GM19023 (cell line): ENCODE results near the gene PCBP3.
"Not testable (repeated sequence)": the region's sequence is repeated elsewhere in the genome, so short reads cannot be mapped to it uniquely, and the experiment has no call there.

ENCODE experiments used
- ATAC-seq: cut with Tn5 transposase; IDR thresholded peaks from one replicate; pipeline ENCODE4 v1.9.1; 2021; ENCODE audit warnings: mild to moderate bottlenecking, moderate library complexity; ENCODE audit not compliant: unreplicated experiment

The PCBP3 gene

DNA sequence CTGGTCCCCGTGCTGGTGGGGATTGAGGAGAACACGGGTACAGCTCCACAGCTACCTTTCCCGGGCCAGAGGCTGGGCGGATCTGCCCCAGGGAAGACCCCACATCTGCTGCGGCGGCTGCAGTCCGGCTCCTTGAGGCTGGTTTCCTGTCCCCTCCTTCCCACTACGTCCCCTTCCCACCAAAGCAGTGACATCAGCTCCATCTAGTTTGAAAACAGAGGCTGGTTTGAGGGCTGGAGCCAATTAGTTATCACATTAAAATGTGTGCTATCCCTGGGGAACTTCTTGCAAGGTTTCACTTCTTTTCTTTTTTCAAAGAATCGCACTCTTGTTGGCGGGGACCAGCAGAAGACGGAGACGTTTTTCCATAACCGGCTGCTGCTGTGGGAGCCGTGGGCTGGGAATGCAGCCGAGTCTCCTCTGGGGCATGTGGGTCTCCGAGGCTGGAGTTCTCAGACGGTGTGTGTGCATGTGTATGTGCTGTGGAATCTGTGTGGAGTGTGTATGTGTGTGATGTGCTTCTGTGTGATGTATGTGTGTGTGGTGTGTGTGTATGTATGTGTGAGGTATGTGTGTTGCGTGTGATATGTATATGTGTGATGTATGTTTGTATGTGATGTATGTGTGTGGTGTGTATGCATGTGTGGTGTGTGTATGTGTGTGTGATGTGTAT lies 8.9 kb upstream of the PCBP3 start:
- no peak for ATAC-seq

DNA sequence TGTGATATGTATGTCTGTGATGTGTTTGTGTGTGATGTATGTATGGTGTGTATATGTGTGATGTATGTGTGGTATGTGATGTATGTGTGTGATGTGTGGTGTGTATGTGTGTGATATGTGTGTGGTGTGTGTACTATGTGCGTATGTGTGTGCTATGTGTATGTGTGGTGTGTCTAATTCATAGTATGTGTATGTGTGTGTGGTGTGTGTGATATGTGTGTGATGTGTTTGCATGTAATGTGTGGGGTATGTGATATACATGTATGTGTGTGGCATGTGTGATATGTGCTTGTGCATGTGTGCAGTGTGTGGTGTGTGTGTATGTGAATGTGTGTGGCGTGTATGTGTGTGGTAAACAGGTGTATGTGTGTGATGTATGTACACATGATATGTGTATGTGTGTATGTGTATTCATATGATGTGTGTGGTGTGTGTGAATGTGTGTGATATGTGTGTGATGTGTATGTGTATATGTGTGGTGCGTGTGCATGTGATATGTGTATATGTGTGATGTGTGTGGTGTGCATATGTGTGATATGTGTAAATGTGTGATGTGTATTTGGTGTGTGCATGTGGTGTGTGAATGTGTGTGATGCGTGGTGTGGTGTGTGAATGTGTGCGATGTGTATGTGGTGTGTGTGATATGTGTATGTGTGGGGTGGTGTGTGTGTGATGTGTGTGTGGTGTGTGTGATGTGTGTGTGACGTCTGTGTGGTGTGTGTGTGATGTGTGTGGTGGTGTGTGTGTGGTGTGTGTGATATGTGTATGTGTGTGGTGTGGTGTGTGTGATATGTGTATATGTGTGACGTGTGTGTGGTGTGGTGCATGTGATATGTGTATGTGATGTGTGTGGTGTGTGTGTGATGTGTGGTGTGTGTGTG lies 8.0 kb upstream of the PCBP3 start:
- ATAC-seq: no peak

DNA sequence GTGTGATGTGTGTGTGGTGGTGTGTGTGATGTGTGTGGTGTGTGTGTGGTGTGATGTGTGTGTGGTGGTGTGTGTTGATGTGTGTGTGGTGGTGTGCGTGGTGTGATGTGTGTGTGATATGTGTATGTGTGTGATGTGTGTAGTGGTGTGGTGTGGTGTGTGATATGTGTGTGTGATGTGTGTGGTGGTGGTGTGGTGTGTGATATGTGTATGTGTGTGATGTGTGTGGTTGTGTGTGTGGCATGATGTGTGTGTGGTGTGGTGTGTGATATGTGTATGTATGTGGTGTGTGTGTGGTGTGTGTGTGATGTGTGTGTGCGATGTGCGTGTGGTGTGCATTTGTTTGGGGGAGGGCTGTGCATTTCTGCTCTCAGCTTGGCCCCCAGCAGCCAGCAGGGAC lies 7.1 kb upstream of the PCBP3 start:
- no peak for ATAC-seq

DNA sequence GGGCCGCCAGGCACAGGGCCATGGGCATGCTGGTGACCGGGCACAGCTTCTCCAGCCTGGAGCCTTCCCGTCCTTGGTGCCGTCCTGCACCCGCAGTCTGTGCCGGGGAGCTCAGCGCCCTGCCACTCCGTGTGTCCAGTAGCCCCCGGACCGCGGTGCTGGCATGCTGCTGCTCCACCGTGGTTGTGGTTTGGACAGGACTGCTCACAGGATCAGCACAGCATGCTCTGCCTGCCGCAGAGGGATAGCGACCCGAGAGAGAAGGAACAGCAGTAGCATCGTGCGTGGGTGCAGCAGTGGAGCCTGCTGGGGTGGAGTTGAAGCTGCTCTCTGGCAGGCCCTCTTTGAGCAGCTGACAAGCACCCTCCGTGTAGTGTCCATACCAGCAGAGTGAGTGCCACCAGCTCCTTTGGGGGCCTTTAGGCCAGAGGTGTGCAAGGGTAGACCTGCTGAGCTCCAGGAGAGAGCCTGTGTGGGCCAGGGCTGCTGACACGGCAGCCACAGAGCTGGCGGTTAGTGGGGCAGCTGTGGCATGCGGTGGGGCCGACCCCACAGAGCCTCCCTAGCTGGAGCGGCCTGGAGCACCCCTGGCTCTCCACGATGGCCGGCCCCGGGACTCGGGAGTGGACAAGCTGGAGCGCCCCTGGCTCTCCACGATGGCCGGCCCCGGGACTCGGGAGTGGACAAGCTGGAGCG lies 6.4 kb upstream of the PCBP3 start:
- ATAC-seq: no peak

DNA sequence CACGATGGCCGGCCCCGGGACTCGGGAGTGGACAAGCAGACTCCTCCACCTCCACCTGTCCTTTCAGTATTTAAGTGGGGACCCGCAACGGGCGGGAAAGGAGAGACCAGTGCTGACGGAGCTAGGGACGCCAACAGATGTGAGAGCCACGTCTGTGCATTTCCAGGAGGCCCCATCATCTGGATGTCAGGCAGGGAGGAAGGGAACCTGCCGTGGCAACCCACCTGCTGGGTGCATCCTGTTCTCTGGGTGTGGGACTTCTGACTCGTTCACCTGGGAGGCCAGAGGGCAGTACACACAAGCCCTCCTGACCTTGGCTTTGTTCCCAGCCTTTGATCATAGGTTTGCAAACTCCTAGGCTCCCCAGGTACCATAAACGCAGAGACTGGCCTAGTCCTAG lies 5.6 kb upstream of the PCBP3 start:
- no peak for ATAC-seq

DNA sequence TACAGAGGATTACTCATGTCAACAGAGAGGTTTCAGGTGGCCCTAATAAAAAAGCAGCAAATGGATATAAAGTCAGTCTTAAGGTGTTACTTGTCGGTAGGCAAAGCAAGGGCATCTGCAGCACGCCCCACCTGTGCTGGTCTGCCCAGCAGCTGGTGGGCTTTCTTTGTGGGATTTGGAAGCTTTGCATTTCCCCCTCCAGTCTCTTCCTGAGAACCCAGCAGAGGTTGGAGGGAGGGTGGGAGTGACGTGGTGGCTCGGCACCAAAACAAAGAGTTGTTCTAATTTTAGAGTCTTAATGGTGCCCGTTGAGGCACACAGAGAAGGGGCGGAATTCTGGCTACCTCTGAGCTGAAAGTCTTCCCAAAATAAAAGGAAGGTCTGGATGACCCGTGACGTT lies 4.8 kb upstream of the PCBP3 start:
- ATAC-seq: no peak

DNA sequence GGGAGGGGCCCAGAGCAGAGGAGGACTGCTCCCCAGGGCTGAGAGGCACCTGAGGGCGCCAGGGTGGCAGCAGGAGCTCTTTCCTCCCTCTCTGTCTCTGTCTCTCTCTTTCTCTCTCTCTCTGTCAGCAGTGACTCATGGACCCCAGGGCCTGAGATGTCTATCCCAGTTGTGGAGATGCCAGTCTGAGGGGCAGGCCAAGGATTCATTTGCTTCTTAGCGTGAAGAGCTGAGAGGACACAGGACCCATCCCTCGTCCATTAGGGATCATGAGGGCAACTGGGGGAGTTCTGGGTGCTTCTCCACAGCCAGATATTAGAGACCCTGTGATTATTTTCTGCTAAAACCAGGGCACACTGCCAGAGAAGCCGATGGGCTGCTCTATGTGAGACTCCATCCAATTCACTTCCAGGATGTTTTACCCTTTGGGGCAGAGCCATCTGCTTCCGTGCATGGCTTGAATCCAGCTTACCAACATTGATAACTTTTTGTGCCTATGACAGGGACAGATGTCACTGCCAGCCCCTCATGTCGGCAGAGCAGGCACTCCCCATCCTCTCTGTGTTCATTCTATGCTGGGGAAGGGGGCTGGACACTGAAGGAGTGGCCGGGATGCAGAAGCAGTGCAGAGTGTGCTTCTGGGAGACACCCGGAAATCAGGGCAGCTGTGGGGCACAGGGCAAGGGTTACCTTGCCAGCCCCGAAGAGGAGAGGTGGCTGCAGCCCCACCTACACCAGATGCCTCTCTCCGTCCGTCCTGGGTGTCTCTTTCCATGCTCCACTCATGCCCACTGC lies 4.1 kb upstream of the PCBP3 start:
- no peak for ATAC-seq

DNA sequence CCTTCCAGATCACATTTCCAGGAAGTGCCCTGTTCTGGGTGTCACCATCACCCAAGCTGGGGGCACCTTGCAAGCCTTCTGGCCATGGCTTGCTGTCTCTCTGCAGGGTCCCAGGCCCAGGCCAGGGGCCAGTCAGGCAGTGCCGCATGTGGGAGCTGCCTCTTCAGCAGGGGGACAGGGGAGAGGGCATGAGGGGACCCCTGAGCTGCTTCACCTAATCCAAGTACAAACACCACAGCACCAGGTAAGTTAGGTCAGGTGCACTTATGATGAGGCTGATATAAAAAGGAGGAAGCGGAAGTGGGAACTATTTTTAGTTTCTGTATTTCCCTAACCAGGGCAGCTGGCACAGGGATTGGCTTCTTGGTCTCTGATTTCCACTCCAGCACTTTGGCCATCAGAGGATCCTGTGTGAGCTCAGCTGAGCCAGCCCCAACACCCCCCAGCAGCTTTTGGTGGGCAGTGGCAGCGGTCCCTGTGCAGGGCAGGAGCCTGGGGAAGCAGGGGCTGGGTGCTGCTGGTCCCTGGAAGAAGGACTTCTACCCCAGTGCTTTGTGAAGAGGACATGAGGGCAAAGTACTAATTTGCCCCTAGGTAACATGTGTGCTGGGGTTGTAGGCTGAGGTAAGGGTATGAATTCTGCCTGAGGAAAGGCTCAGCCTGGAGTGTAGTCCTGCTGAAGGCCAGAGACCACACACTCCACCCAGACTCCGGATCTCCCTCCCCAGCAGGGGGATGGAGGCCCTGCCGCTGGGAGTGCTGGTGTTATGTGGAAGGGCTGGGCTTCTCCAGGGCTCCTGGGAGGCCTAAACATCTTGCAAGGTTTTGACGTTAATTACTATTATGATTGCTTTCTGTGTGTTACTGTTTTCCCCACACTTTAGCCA lies 3.3 kb upstream of the PCBP3 start:
- ATAC-seq: no peak

DNA sequence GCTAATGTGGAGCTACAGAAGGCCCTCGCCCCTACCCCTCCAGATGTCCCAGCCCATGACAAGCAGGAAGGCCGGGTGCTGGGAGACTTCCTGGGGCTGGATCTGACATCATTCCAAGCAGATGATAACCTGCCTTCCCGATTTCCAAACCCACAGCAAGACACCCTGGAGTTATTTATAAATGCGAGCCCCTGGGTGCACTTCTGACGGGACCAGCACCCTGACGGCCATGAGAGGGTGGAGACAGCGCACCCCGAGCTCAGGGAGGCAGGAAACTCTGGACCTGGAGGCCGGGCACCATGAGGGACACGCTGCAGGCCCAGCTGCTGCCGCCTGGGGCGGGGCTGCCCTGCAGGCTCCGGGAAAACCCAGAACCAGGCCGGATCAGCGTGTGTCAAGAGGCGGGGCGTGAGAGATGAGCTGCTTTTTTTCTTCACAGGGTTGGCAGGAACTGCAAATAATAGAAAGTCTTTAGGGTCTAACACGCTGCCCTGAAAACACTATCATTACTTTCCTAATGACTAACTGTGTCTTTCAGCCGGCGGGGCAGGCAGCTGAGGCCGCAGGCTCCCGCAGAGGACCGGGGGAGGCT lies 2.5 kb upstream of the PCBP3 start:
- no peak for ATAC-seq

DNA sequence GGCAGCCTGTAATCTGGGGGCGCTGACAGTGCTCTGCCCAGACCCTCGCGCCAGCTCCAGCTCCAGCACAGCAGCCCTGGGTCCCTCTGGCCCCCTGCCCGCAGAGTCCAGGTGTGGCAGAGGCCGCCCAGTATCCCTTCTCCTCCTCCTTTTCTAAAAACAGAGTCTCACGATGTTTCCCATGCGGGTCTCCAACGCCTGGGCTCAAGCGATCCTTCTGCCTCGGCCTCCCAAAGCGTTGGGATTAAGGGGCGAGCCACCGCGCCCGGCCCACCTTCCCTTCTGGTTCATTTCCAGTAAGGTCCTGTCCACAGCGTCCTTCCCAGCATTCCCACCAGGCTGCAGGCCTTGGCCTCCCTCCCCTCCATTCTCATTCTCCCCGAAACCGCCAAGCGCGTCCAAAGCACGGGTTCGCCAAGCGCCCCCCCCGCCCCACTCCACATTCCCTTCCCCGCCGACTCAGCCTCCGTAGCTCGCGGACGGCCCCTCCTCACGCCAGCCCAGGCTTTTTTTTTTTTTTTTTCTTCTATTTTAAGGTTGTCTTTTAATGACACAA lies 2.0 kb upstream of the PCBP3 start:
- no peak for ATAC-seq

DNA sequence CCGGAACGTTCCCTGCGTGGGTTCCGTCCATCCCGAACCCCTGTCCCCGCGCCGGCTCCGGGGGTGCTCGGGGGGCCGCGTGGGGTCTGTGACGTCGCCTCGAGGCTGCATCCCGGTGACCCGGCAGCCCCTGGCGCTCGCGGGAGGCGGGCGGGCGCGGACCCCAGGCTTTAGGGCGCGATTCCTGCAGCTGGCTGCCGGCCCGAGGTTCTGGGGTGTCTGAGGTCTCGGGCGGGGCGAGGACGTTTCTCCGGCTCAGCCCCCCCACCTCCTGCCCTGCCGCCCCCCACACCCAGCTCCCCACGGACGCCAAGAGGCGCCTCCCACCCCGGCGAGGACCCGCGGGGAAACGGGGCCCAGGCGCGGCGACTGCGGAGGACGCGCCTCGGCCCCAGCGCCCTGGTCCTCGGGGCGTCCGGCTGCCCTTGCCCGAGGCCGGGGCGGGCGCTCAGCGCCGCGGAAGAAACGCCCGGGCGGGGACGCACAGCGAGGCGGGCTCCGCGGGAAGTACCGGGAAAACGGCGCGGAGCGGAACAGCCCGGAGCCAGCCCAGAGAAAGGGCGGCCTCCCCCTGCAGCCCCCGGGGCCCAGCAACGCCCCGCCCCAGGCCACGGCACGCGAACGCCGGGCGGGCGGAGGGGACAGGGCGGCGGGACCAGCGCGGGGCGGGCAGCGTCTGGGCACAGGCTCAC lies 1.3 kb upstream of the PCBP3 start:
- peak; percentile 5 for ATAC-seq

DNA sequence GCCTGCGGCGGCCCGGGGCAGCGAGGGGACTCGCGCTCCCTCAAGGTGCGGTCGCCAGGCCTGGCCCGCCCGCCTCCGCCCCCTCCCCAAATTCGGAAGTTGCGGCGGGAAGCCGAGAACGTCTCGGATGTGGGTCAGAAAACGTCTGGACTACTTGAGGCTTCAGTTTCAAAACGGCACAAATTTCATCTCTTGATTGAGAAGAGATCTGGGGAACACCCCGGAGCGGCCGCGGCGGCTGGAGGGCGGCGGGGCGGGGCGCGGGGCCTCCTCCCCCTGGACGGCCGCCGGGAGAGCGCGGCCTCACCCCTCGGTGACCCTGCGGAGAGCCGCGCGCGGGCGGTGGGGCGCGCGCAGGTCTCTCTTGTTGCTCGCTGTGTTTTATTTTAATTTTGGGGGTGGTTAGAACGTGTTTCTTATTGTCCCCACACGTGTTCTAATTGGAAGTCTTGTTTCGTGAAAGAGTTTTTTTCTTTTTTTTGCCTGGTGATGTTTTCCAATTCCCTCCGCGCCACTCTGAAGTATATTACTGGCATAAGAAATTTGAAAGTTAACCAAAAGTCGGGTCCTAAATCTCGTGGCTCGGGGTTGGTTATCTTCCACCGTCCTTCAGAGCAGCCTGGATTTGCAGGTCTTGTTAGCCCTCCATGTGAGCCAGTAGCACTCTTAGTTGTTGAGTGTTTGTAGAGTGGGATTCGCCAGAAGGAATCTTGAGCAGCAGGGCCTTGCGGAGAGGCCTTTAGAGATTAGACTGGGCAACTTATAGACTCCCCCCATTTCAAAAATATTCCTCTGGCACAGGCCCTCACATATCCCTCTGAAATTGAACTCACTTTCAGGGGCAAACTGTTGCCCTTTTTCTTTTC lies 749 bp downstream of the PCBP3 start:
- no peak for ATAC-seq

DNA sequence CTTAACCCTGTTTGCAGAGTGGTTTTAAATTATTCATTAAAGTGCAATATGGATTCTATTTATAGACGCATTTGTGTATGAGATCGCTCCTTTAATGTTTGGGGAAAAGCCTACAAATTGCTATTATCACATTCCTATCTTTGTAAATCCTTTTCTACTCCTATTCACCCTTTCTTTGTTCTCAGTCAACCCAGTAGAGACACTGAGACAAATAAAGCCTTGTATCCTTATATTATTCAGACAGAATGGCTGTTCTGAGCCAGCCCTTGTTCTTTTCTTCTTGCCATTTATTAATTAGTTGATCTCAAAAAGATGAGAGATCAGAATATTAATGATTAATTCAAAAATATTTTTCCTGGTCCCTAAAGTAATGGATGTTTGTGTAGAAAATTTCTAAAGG lies 8.4 kb downstream of the PCBP3 start:
- ATAC-seq: no peak

DNA sequence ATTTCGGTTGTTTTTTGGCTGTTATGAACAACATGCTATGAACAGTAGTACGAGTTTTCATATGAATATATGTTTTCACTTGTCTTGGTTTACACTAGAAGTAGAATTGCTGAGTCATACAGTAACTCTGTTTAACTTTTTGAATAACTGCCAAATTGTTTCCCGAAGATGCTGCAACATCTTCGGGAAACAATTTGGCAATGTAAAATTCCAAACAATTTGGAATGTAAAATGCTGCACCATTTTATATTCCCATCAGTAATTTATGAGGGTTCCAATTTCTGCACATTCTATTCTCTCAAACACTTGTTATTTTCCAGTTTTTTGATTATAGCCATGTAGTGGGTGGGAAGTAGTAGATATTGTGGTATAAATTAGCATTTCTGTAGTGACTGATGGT lies 11.6 kb downstream of the PCBP3 start:
- ATAC-seq: no peak

DNA sequence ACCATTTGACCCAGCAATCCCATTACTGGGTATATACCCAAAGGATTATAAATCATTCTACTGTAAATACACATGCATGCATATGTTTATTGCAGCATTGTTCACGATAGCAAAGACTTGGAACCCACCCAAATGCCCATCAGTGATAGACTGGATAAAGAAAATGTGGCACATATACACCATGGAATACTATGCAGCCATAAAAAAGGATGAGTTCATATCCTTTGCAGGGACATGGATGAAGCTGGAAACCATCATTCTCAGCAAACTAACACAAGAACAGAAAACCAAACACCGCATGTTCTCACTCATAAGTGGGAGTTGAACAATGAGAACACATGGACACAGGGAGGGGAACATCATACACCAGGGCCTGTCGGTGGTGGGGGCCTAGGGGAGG lies 12.6 kb downstream of the PCBP3 start:
- not testable (repeated sequence) for ATAC-seq

DNA sequence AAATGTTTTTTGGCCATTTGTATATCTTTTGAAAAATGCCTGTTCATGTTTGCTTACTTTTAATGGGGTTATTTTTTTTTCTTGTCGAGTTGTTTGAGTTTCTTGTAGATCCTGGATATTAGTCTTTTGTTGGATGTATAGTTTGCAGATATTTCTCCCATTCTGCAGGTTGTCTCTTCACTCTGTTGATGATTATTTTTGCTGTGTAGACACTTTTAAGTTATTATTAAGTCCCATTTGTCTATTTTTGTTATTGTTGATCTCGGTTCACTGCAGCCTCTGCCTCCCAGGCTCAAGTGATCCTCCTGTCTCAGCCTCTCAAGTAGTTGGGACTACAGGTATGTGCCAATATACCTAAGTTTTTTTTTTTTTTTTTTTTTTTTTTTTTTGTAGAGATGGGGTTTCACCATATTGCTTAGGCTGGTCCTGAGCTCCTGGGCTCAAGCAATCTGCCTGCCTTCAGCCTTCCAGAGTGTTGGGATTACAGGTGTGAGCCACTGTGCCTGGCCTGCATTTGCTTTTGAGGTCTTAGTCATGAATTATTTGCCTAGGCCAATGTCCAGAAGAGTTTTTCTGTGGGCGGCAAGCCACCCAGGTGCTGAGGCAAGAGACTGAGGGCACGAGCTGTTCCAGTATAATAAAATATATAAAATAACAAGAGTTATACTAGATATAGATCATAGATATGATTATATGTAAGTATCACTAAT lies 18.5 kb downstream of the PCBP3 start:
- ATAC-seq: not testable (repeated sequence)

DNA sequence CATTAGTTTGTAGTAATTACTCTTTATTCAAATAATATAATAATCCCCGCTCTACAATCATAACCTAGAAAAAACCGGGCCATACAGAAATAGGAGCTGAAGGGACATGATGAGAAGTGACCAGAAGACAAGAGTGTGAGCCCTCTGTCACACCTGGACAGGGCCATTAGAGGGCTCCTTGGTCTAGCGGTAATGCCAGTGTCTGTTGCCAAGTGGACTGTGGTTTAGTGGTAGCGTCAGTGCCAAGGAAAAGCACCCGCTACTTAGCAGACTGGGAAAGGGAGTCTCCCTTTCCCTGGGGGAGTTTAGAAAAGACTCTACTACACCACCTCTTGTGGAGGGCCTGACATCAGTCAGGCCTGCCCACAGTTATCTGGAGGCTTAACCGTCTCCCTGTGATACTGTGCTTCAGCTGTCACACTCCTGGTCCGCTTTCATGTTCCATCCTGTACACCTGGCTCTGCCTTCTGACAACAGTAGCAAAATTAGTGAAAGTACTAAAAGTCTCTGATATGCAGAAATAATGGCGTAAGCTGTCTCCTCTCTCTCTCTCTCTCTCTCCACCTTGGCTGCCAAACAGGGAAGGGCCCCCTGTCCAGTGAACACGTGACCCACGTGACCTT lies 19.2 kb downstream of the PCBP3 start:
- not testable (repeated sequence) for ATAC-seq
